Vagina (tissue), 2 donors: ENCODE results near the gene GPR31.

Source experiments
- CTCF ChIP-seq, 3 experiments: fragments of 450-650 bp in 2 of 3; fragments of 200-600 bp in 1 of 3; sonication (generic) in 1 of 3; IDR thresholded peaks; one replicate each; pipeline ENCODE4 v1.5.1; 2017 to 2019; ENCODE audit warnings: antibody characterized with exemption in 3 of 3, mild to moderate bottlenecking in 2 of 3, moderate library complexity in 2 of 3
- POLR2A ChIP-seq, 2 donors: fragments of 450-650 bp; IDR thresholded peaks; one replicate each; pipeline ENCODE4 v1.6.1; 2017; ENCODE audit warnings: antibody characterized with exemption in 2 of 2, mild to moderate bottlenecking in 2 of 2, moderate library complexity in 2 of 2

DNA sequence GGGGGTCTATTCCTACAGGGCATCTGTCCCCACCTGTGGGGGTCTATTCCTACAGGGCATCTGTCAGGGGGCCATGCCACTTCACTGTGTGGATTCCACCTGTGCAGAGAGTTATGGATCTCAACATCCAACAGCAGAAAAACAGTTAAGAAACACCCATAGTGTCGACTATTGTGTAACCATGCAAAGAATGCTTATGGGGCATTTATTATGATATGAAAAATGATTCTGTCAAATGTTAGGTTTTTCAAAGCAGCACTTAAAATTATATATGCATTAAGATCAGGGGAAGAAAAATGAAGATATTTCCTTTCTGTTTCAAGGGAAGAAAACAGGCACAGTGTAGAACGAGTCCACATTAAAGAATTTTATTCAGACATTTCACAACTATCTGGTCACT lies 2.9 kb downstream of the GPR31 start:
- TF ChIP-seq CTCF (IDR thresholded peaks at IDR 0.05): no peak
- no peak for TF ChIP-seq POLR2A (IDR thresholded peaks at IDR 0.05)
